ENCODE data around the gene CD6. TPM values are rescaled to one million over a fixed set of nuclear protein-coding genes. Genes with fewer than 3 reads are reported as not detected.

Gene CD6
- total RNA-seq, 1 experiment from 2014 or later = not detected

GRCh38 chr11:60939855-60940254 is 31.6 kb upstream of the CD6 start:
- Mint-ChIP-seq H3K4me3 (no peak overlapping the region), H3K27me3 (ENCODE audit: low read depth) (peaks cover 3% of the 10 kb centered on the region), H3K27ac (no peak overlapping the region), H3K4me1 (peaks cover 5 to 7% of the 10 kb centered on the region in 2 experiments; a peak in 3 of 4 replicates), H3K36me3 (ENCODE audit: insufficient read depth in 1 of 3, low read depth in 3 of 3) (peaks cover 2 to 13% (median 12%) of the 10 kb centered on the region in 3 experiments; a peak in 6 of 7 replicates), H3K9me3 (no peaks in the 10 kb centered on the region; a peak in 1 of 5 replicates)
- Histone ChIP-seq H2BK20ac (ENCODE audit: low read depth, low read length, poor library complexity, severe bottlenecking) (no peak overlapping the region), H3K79me1 (ENCODE audit: insufficient read depth, low read depth, low read length, poor library complexity, severe bottlenecking) (no peaks in the 10 kb centered on the region), H2AFZ (ENCODE audit: low read length) (no peak overlapping the region), H3K4ac (ENCODE audit: low read depth, low read length) (no peak overlapping the region), H4K91ac (ENCODE audit: insufficient read length, low read depth, low read length) (no peak overlapping the region), H2BK15ac (ENCODE audit: low read depth, low read length) (no peak overlapping the region), H3K23me2 (ENCODE audit: insufficient read length, low read depth, low read length, poor library complexity, severe bottlenecking) (no peaks in the 10 kb centered on the region), H3K79me2 (ENCODE audit: insufficient read depth, low read length) (no peaks in the 10 kb centered on the region), H4K8ac (replicated peaks; ENCODE audit: insufficient read length, low read depth, low read length) (no peak overlapping the region), H2AK5ac (ENCODE audit: insufficient read length, low read length) (no peak overlapping the region), H2BK12ac (ENCODE audit: insufficient read length, low read depth, low read length) (no peak overlapping the region), H2BK5ac (ENCODE audit: insufficient read length, low read length) (no peak overlapping the region), H3K4me1 (ENCODE audit: insufficient read depth, low read length) (no peaks in the 10 kb centered on the region), H3K14ac (ENCODE audit: insufficient read depth, low read length) (no peak overlapping the region), H3K27ac (ENCODE audit: insufficient read length, low read depth, low read length) (no peak overlapping the region), H4K20me1 (ENCODE audit: control insufficient read depth, insufficient read depth, insufficient read length) (no peaks in the 10 kb centered on the region), H3K9me3 (ENCODE audit: control insufficient read depth, low read depth, low read length) (no peaks in the 10 kb centered on the region), H3K27me3 (ENCODE audit: insufficient read depth, low read length) (no peaks in the 10 kb centered on the region), H3K9ac (ENCODE audit: extremely low read depth, insufficient read length, low read length) (no peak overlapping the region), H3K23ac (ENCODE audit: insufficient read length, low read depth, low read length) (no peak overlapping the region), H3T11ph (ENCODE audit: low read length) (no peak overlapping the region), H4K5ac (ENCODE audit: insufficient read length, low read depth, low read length) (no peak overlapping the region), H3K18ac (ENCODE audit: insufficient read length, low read depth, low read length) (no peak overlapping the region), H3K4me2 (ENCODE audit: insufficient read depth, insufficient read length, low read length) (no peak overlapping the region), H3K56ac (ENCODE audit: insufficient read length, low read depth, low read length) (no peak overlapping the region), H2BK120ac (ENCODE audit: low read depth, low read length, poor library complexity, severe bottlenecking) (no peak overlapping the region)
- DNase-seq = no peak
- no CpG with 5 or more reads among the region's 2 CpGs for WGBS (ENCODE audit: extremely low coverage, insufficient read length, low lambda C conversion rate)
- no peak for TF ChIP-seq CTCF (conservative IDR thresholded peaks at IDR 0.05)

Data from H9 (cell line).